ENCODE measurements around the gene CD274. TPM values are rescaled to one million over a fixed set of nuclear protein-coding genes. Genes with fewer than 3 reads are reported as not detected.
A peak's percentile ranks its signal among the peaks of the same experiment; 100 is the strongest.

Gene CD274
- 2.2 TPM for polyA plus RNA-seq (2013, experiment 1 of 2)
- polyA plus RNA-seq (2013, experiment 2 of 2), result 0.61 TPM

GRCh38 chr9:5450359-5451091 is at the start of gene CD274:
Gene CD274 (plus strand): TSS chr9:5450542. CDS start chr9:5456114, 5,572 bp downstream.
- WGBS, 2 experiments (ENCODE audit: insufficient coverage in 2 of 2), result 14 to 23% methylated on average over 20 to 32 of the region's 36 CpGs
- no peak within 1 kb of the TSS for H3K27ac ChIP-seq (ENCODE audit: low read depth, low read length, severe bottlenecking)

GRCh38 chr9:5402217-5402616 is 48.1 kb upstream of the CD274 start:
- H3K4me3 ChIP-seq (ENCODE audit: extremely low read depth, insufficient read depth, low read length, poor library complexity, severe bottlenecking), result no peak overlapping the region
- no peaks in the 10 kb centered on the region for H3K36me3 ChIP-seq (ENCODE audit: control insufficient read depth, insufficient read depth, low read length)
- H3K27ac ChIP-seq (ENCODE audit: low read depth, low read length, severe bottlenecking), result no peak overlapping the region
- H3K4me1 ChIP-seq (ENCODE audit: control insufficient read depth, insufficient read depth, low read length, poor library complexity, severe bottlenecking), result no peaks in the 10 kb centered on the region
- H3K9me3 ChIP-seq (ENCODE audit: control insufficient read depth, low read length), result peaks cover 4% of the 10 kb centered on the region

More at GRCh38 chr9:5450359-5451091, at the start of gene CD274:
- Histone ChIP-seq H3K9me3 (ENCODE audit: control insufficient read depth, low read length) (no peaks in the 10 kb centered on the region), H3K4me1 (ENCODE audit: control insufficient read depth, insufficient read depth, low read length, poor library complexity, severe bottlenecking) (peaks cover 6% of the 10 kb centered on the region), H3K36me3 (ENCODE audit: control insufficient read depth, insufficient read depth, low read length) (no peaks in the 10 kb centered on the region), H3K4me3 (ENCODE audit: extremely low read depth, insufficient read depth, low read length, poor library complexity, severe bottlenecking) (peak within 1 kb of the TSS; percentile 25)

GRCh38 chr9:5408596-5408995 is 41.7 kb upstream of the CD274 start:
- H3K4me3 ChIP-seq (ENCODE audit: extremely low read depth, insufficient read depth, low read length, poor library complexity, severe bottlenecking), result no peak overlapping the region
- WGBS, 2 experiments (ENCODE audit: insufficient coverage in 2 of 2), result 100% methylated on average over 1 of the region's 1 CpG
- H3K9me3 ChIP-seq (ENCODE audit: control insufficient read depth, low read length), result peaks cover 25% of the 10 kb centered on the region
- no peaks in the 10 kb centered on the region for H3K36me3 ChIP-seq (ENCODE audit: control insufficient read depth, insufficient read depth, low read length)
- no peaks in the 10 kb centered on the region for H3K4me1 ChIP-seq (ENCODE audit: control insufficient read depth, insufficient read depth, low read length, poor library complexity, severe bottlenecking)
- H3K27ac ChIP-seq (ENCODE audit: low read depth, low read length, severe bottlenecking), result no peak overlapping the region

- Histone ChIP-seq H3K9me3 (ENCODE audit: control insufficient read depth, low read length) (no peaks in the 10 kb centered on the region), H3K36me3 (ENCODE audit: control insufficient read depth, insufficient read depth, low read length) (no peaks in the 10 kb centered on the region), H3K4me3 (ENCODE audit: extremely low read depth, insufficient read depth, low read length, poor library complexity, severe bottlenecking) (no peak overlapping the region), H3K27ac (ENCODE audit: low read depth, low read length, severe bottlenecking) (no peak overlapping the region), H3K4me1 (ENCODE audit: control insufficient read depth, insufficient read depth, low read length, poor library complexity, severe bottlenecking) (no peaks in the 10 kb centered on the region)
- WGBS, 2 experiments (ENCODE audit: insufficient coverage in 2 of 2), result no CpG with 5 or more reads among the region's 3 CpGs
Observed at GRCh38 chr9:5416953-5417352, 33.4 kb upstream of the CD274 start.

GRCh38 chr9:5418481-5418880 is 31.9 kb upstream of the CD274 start:
- Histone ChIP-seq H3K36me3 (ENCODE audit: control insufficient read depth, insufficient read depth, low read length) (no peaks in the 10 kb centered on the region), H3K27ac (ENCODE audit: low read depth, low read length, severe bottlenecking) (no peak overlapping the region), H3K9me3 (ENCODE audit: control insufficient read depth, low read length) (no peaks in the 10 kb centered on the region), H3K4me1 (ENCODE audit: control insufficient read depth, insufficient read depth, low read length, poor library complexity, severe bottlenecking) (no peaks in the 10 kb centered on the region), H3K4me3 (ENCODE audit: extremely low read depth, insufficient read depth, low read length, poor library complexity, severe bottlenecking) (no peak overlapping the region)
- WGBS, 2 experiments (ENCODE audit: insufficient coverage in 2 of 2), result 96 to 98% methylated on average over 20 of the region's 20 CpGs

GRCh38 chr9:5419987-5420386 is 30.4 kb upstream of the CD274 start:
- Histone ChIP-seq H3K4me1 (ENCODE audit: control insufficient read depth, insufficient read depth, low read length, poor library complexity, severe bottlenecking) (no peaks in the 10 kb centered on the region), H3K9me3 (ENCODE audit: control insufficient read depth, low read length) (no peaks in the 10 kb centered on the region), H3K36me3 (ENCODE audit: control insufficient read depth, insufficient read depth, low read length) (no peaks in the 10 kb centered on the region), H3K27ac (ENCODE audit: low read depth, low read length, severe bottlenecking) (no peak overlapping the region), H3K4me3 (ENCODE audit: extremely low read depth, insufficient read depth, low read length, poor library complexity, severe bottlenecking) (no peak overlapping the region)

GRCh38 chr9:5421163-5421562 is 29.2 kb upstream of the CD274 start:
- 71 to 89% methylated on average over 2 of the region's 2 CpGs for WGBS, 2 experiments (ENCODE audit: insufficient coverage in 2 of 2)
- Histone ChIP-seq H3K36me3 (ENCODE audit: control insufficient read depth, insufficient read depth, low read length) (no peaks in the 10 kb centered on the region), H3K27ac (ENCODE audit: low read depth, low read length, severe bottlenecking) (no peak overlapping the region), H3K4me1 (ENCODE audit: control insufficient read depth, insufficient read depth, low read length, poor library complexity, severe bottlenecking) (no peaks in the 10 kb centered on the region), H3K4me3 (ENCODE audit: extremely low read depth, insufficient read depth, low read length, poor library complexity, severe bottlenecking) (no peak overlapping the region), H3K9me3 (ENCODE audit: control insufficient read depth, low read length) (no peaks in the 10 kb centered on the region)

GRCh38 chr9:5422276-5422675 is 28.1 kb upstream of the CD274 start:
- Histone ChIP-seq H3K9me3 (ENCODE audit: control insufficient read depth, low read length) (no peaks in the 10 kb centered on the region), H3K4me3 (ENCODE audit: extremely low read depth, insufficient read depth, low read length, poor library complexity, severe bottlenecking) (no peak overlapping the region)
- no CpG with 5 or more reads among the region's 1 CpG for WGBS, 2 experiments (ENCODE audit: insufficient coverage in 2 of 2)

GRCh38 chr9:5425006-5425628 is 25.2 kb upstream of the CD274 start:
- Histone ChIP-seq H3K27ac (ENCODE audit: low read depth, low read length, severe bottlenecking) (no peak overlapping the region), H3K9me3 (ENCODE audit: control insufficient read depth, low read length) (no peaks in the 10 kb centered on the region)
- WGBS, 2 experiments (ENCODE audit: insufficient coverage in 2 of 2), result 40% methylated on average over 1 of the region's 2 CpGs; no CpG with 5 or more reads in 1 of the 2 experiments

More at GRCh38 chr9:5422276-5422675, 28.1 kb upstream of the CD274 start:
- Histone ChIP-seq H3K4me1 (ENCODE audit: control insufficient read depth, insufficient read depth, low read length, poor library complexity, severe bottlenecking) (no peaks in the 10 kb centered on the region), H3K27ac (ENCODE audit: low read depth, low read length, severe bottlenecking) (no peak overlapping the region), H3K36me3 (ENCODE audit: control insufficient read depth, insufficient read depth, low read length) (no peaks in the 10 kb centered on the region)

GRCh38 chr9:5427005-5427404 is 23.3 kb upstream of the CD274 start:
- Histone ChIP-seq H3K4me1 (ENCODE audit: control insufficient read depth, insufficient read depth, low read length, poor library complexity, severe bottlenecking) (no peaks in the 10 kb centered on the region), H3K36me3 (ENCODE audit: control insufficient read depth, insufficient read depth, low read length) (peaks cover 13% of the 10 kb centered on the region), H3K4me3 (ENCODE audit: extremely low read depth, insufficient read depth, low read length, poor library complexity, severe bottlenecking) (no peak overlapping the region), H3K27ac (ENCODE audit: low read depth, low read length, severe bottlenecking) (no peak overlapping the region), H3K9me3 (ENCODE audit: control insufficient read depth, low read length) (no peaks in the 10 kb centered on the region)

More at GRCh38 chr9:5425006-5425628, 25.2 kb upstream of the CD274 start:
- Histone ChIP-seq H3K36me3 (ENCODE audit: control insufficient read depth, insufficient read depth, low read length) (peaks cover 4% of the 10 kb centered on the region), H3K4me1 (ENCODE audit: control insufficient read depth, insufficient read depth, low read length, poor library complexity, severe bottlenecking) (no peaks in the 10 kb centered on the region), H3K4me3 (ENCODE audit: extremely low read depth, insufficient read depth, low read length, poor library complexity, severe bottlenecking) (no peak overlapping the region)

GRCh38 chr9:5428172-5428571 is 22.2 kb upstream of the CD274 start:
- no peak overlapping the region for H3K27ac ChIP-seq (ENCODE audit: low read depth, low read length, severe bottlenecking)
- peaks cover 13% of the 10 kb centered on the region for H3K36me3 ChIP-seq (ENCODE audit: control insufficient read depth, insufficient read depth, low read length)
- peaks cover 3% of the 10 kb centered on the region for H3K9me3 ChIP-seq (ENCODE audit: control insufficient read depth, low read length)
- H3K4me3 ChIP-seq (ENCODE audit: extremely low read depth, insufficient read depth, low read length, poor library complexity, severe bottlenecking), result no peak overlapping the region
- H3K4me1 ChIP-seq (ENCODE audit: control insufficient read depth, insufficient read depth, low read length, poor library complexity, severe bottlenecking), result no peaks in the 10 kb centered on the region
- 87 to 93% methylated on average over 1 to 3 of the region's 3 CpGs for WGBS, 2 experiments (ENCODE audit: insufficient coverage in 2 of 2)

Measured in mesodermal cell (in vitro differentiated cells).